ENCODE results near the gene SEMA4C. TPM values are rescaled to one million over a fixed set of nuclear protein-coding genes. Genes with fewer than 3 reads are reported as not detected.

Gene SEMA4C
- total RNA-seq, 1 donor from 2014 or later, result 279 TPM

GRCh38 chr2:96843538-96844268 is 26.2 kb downstream of the SEMA4C start, which contains the start of gene ANKRD23:
ANKRD23 (minus strand) TSS chr2:96844021; CDS start chr2:96843992, 29 bp downstream.
- H3K9me3 Mint-ChIP-seq (ENCODE audit: unreplicated experiment), result no peaks in the 10 kb centered on the region
- no peak within 1 kb of the TSS for H3K4me3 Mint-ChIP-seq (ENCODE audit: unreplicated experiment)
- H3K36me3 Mint-ChIP-seq (ENCODE audit: low read depth, unreplicated experiment), result peaks cover 7% of the 10 kb centered on the region
- peaks cover 5% of the 10 kb centered on the region for H3K27me3 Mint-ChIP-seq (ENCODE audit: unreplicated experiment)
- H3K4me1 Mint-ChIP-seq (ENCODE audit: unreplicated experiment), result peaks cover 5% of the 10 kb centered on the region
- H3K27ac Mint-ChIP-seq (ENCODE audit: unreplicated experiment), result no peak within 1 kb of the TSS
- TF ChIP-seq CTCF (IDR thresholded peaks at IDR 0.05; ENCODE audit: unreplicated experiment), result no peak
- DNase-seq (ENCODE audit: low spot score), result no peak

- DNase-seq (ENCODE audit: low spot score), result no peak
- no peak for TF ChIP-seq CTCF (IDR thresholded peaks at IDR 0.05; ENCODE audit: unreplicated experiment)
- H3K27ac Mint-ChIP-seq (ENCODE audit: unreplicated experiment), result no peak overlapping the region
- H3K4me3 Mint-ChIP-seq (ENCODE audit: unreplicated experiment), result no peak overlapping the region
- H3K9me3 Mint-ChIP-seq (ENCODE audit: unreplicated experiment), result no peaks in the 10 kb centered on the region
- H3K36me3 Mint-ChIP-seq (ENCODE audit: low read depth, unreplicated experiment), result peaks cover 7% of the 10 kb centered on the region
- H3K4me1 Mint-ChIP-seq (ENCODE audit: unreplicated experiment), result peaks cover 5% of the 10 kb centered on the region
- peaks cover 5% of the 10 kb centered on the region for H3K27me3 Mint-ChIP-seq (ENCODE audit: unreplicated experiment)
These were observed 27.3 kb downstream of the SEMA4C start for GRCh38 chr2:96842600-96842999.

DNA sequence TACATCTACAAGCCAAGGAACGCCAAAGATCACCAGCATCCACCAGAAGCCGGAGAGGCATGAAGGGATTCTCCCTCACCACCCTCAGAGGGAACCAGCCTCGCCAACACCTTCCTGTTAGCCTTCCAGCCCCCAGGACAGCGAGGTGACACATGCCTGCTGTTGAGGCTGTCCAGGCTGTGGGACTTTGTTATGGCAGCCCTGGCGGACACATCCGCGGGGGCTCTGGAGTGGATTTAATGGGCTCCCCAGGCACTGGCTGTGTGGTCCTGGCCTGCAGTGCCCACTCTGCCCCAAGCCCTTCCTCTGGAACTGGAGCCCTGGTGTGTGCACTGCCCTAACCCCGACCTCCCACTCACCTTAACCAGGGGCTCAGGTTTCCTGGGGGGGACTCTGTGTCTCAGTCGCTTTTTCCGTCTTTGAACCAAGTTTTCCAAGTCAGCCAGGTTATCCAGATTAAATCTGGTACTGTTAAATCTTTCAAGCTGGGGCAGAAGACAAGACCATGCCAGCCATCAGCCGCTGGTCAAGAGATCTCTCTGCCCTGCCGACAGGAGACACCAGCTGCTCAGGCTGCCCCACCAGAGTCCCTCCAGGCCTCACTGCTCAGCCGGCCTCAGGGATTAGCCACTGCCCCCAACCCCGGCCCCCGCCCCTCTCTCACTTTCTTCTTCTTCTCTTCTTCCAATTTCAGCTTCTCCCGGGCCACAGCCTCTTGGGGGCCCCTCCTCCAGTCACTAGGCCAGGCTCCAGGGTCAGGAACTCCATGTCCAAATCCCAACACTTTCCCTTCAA is 28.0 kb downstream of the SEMA4C start:
- H3K9me3 Mint-ChIP-seq (ENCODE audit: unreplicated experiment), result no peaks in the 10 kb centered on the region
- TF ChIP-seq CTCF (IDR thresholded peaks at IDR 0.05; ENCODE audit: unreplicated experiment), result no peak
- peaks cover 7% of the 10 kb centered on the region for H3K36me3 Mint-ChIP-seq (ENCODE audit: low read depth, unreplicated experiment)
- peaks cover 5% of the 10 kb centered on the region for H3K27me3 Mint-ChIP-seq (ENCODE audit: unreplicated experiment)
- H3K27ac Mint-ChIP-seq (ENCODE audit: unreplicated experiment), result no peak overlapping the region
- H3K4me1 Mint-ChIP-seq (ENCODE audit: unreplicated experiment), result peaks cover 5% of the 10 kb centered on the region
- DNase-seq (ENCODE audit: low spot score), result no peak
- H3K4me3 Mint-ChIP-seq (ENCODE audit: unreplicated experiment), result no peak overlapping the region

DNA sequence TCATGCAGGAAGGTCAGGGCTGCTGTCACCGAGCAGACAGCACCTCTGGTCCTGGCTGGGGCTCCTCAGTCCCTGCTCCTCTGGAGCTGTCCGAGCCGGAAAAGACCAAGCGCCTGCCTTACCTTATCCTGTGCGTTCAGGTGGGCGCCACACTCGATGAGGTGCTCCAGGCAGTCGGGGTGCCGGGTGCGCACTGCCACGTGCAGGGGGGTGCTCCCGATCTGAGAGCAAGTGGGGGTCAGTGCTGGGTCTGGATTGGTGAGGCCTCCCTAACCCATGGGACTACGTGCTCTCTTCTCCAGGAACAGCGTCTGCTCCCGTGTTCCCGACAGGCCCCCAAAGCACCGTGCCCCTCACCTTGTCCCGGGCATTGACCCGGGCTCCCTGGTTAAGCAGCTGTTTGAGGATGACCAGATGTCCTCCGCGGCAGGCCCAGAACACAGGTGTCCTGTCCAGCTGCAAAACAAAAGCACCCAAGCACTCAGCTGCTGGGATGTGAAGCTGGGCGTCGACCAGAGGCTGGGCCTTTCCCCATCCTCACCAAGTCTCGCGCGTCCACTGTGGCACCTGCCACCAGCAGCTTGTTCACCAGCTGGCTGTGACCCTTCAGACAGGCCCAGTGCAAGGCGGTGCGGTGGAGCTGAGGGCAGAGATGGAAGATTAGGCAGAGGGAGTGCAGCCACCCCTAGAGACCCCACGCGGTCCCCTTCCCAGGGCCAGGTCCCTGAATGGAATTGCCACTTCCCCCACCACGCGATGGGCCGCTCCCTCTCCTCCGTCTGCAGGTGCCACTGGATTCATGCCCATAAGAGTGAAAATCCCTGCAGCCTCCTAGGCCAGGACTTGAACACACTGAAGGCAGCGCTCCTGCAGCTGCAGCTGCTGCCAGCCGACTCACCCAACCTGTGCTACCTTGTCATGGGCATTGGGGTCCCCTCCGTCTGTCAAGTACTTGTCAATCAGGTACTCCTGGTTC is 29.7 kb downstream of the SEMA4C start:
- peak overlapping the region; percentile 71 for H3K4me3 Mint-ChIP-seq (ENCODE audit: unreplicated experiment)
- H3K9me3 Mint-ChIP-seq (ENCODE audit: unreplicated experiment), result no peaks in the 10 kb centered on the region
- peaks cover 5% of the 10 kb centered on the region for H3K4me1 Mint-ChIP-seq (ENCODE audit: unreplicated experiment)
- DNase-seq (ENCODE audit: low spot score), result no peak
- peaks cover 5% of the 10 kb centered on the region for H3K36me3 Mint-ChIP-seq (ENCODE audit: low read depth, unreplicated experiment)
- no peak overlapping the region for H3K27ac Mint-ChIP-seq (ENCODE audit: unreplicated experiment)
- TF ChIP-seq CTCF (IDR thresholded peaks at IDR 0.05; ENCODE audit: unreplicated experiment), result no peak
- peaks cover 5% of the 10 kb centered on the region for H3K27me3 Mint-ChIP-seq (ENCODE audit: unreplicated experiment)

Measured in endothelial cell (in vitro differentiated cells).